Mucosa of stomach (tissue), 1 donor: ENCODE measurements around the gene IL21R.

Experiments
- H3K27me3 ChIP-seq: one replicate; pipeline ENCODE4 v1.7.0; 2013; ENCODE audit warnings: mild to moderate bottlenecking, low read length; ENCODE audit not compliant: control insufficient read depth, insufficient read depth
- H3K36me3 ChIP-seq: one replicate; pipeline ENCODE4 v1.7.0; 2013; ENCODE audit warnings: low read length; ENCODE audit not compliant: control insufficient read depth, insufficient read depth
- H3K4me1 ChIP-seq: one replicate; pipeline ENCODE4 v1.7.0; 2013; ENCODE audit warnings: mild to moderate bottlenecking, low read length; ENCODE audit not compliant: control insufficient read depth, insufficient read depth
- H3K4me3 ChIP-seq: one replicate; pipeline ENCODE4 v1.7.0; 2013; ENCODE audit warnings: low read length
- H3K9ac ChIP-seq: one replicate; pipeline ENCODE4 v1.7.0; 2013; ENCODE audit warnings: mild to moderate bottlenecking, low read length, moderate library complexity
- H3K9me3 ChIP-seq: one replicate; pipeline ENCODE4 v1.7.0; 2013; ENCODE audit warnings: mild to moderate bottlenecking, low read length, moderate library complexity; ENCODE audit not compliant: control insufficient read depth
- donor health status: Pancreatic carcinoma.

IL21R gene

GRCh38 chr16:27365142-27366089 is 36.6 kb upstream of the IL21R start:
- no peaks in the 10 kb centered on the region for H3K9me3 ChIP-seq
- peaks cover 32% of the 10 kb centered on the region for H3K4me1 ChIP-seq
- H3K27me3 ChIP-seq, result no peaks in the 10 kb centered on the region
- H3K9ac ChIP-seq, result no peak overlapping the region
- peaks cover 8% of the 10 kb centered on the region for H3K36me3 ChIP-seq
- no peak overlapping the region for H3K4me3 ChIP-seq

GRCh38 chr16:27366687-27367460 is 35.1 kb upstream of the IL21R start:
- Histone ChIP-seq H3K4me3 (no peak overlapping the region), H3K36me3 (peaks cover 8% of the 10 kb centered on the region), H3K4me1 (peaks cover 32% of the 10 kb centered on the region), H3K9ac (no peak overlapping the region), H3K9me3 (no peaks in the 10 kb centered on the region), H3K27me3 (no peaks in the 10 kb centered on the region)

DNA sequence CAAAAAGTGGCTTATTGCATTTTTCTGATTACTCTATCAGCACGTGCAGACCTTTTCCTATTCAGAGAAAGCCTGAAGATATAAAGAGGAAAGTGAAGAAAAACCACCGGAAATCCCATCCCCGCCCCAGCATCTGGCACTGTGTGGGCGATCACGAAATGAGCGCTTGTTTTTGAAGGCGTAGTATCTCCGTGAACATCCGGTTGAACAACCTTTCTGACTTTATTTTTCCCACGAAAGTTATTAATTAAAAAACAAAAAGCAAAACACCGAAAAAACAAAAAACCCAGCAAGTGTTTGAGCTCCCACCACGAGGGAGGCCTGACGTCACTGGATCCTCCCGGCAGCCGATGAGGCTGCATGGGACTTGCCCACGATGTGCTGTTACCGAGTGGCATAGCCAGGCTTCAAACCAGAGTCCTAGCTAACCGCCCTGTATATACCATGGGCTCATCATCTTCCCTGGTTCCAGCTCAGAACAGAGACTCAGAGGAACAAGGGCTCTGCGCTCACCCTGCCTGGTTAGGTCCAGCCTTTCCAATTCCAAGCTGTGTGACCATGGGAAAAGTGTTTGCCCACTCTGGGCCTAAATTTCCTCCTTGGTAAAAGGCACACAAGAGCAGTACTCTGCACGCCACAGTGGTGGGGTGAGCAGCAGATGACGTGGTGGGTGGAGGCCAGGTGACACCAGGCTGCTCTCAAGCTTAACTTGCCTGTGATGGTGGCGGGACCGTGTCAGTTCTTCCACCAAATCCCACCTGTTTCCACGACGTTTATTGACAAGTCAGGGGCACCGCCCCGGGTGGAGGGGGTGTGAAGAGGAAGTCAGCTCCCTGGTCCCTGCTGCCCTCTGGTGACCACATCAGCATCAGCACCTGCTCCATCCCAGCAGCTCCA is 34.3 kb upstream of the IL21R start:
- Histone ChIP-seq H3K4me3 (peak overlapping the region; percentile 2), H3K36me3 (peaks cover 6% of the 10 kb centered on the region), H3K27me3 (no peaks in the 10 kb centered on the region), H3K4me1 (peaks cover 31% of the 10 kb centered on the region), H3K9ac (peak overlapping the region; percentile 25), H3K9me3 (no peaks in the 10 kb centered on the region)

DNA sequence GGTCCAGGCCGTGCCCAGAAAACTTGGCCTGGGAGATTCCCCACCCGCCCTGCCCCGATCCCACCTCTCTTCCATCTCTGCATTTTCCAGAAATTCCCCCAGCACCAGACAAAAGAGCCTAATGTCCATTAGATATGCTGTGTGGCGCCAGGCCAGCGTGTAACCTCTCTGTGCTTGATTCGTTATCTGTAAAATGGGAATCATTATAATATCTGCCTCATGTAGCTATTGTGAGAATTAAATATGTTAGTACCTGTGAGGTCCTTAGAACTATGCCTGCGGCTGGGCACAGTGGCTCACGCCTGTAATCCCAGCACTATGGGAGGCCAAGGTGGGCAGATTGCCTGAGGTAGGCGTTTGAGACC is 33.6 kb upstream of the IL21R start:
- H3K27me3 ChIP-seq, result no peaks in the 10 kb centered on the region
- H3K9me3 ChIP-seq, result no peaks in the 10 kb centered on the region
- H3K9ac ChIP-seq, result no peak overlapping the region
- H3K4me1 ChIP-seq, result peaks cover 25% of the 10 kb centered on the region
- no peak overlapping the region for H3K4me3 ChIP-seq
- H3K36me3 ChIP-seq, result no peaks in the 10 kb centered on the region

DNA sequence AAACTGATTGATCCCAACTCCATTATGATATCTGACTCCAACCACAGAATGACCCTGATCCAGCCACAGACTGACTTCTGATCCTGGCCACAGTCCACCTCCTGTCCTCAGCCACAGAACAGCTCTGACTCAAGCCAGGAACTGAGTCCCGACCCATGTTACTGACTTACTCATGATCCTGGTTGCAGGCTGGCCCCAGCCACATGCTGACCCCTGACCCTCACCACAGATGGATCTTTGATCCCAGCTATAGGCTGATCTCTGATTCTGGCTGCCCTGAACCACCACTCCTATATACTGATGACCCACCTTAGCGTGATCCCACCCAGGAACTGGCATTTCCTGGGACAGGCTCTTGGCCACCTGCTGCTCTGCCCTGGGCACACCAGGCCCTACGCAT is 32.2 kb upstream of the IL21R start:
- Histone ChIP-seq H3K4me3 (no peak overlapping the region), H3K27me3 (no peaks in the 10 kb centered on the region), H3K36me3 (no peaks in the 10 kb centered on the region), H3K9me3 (no peaks in the 10 kb centered on the region), H3K4me1 (peaks cover 10% of the 10 kb centered on the region), H3K9ac (no peak overlapping the region)

DNA sequence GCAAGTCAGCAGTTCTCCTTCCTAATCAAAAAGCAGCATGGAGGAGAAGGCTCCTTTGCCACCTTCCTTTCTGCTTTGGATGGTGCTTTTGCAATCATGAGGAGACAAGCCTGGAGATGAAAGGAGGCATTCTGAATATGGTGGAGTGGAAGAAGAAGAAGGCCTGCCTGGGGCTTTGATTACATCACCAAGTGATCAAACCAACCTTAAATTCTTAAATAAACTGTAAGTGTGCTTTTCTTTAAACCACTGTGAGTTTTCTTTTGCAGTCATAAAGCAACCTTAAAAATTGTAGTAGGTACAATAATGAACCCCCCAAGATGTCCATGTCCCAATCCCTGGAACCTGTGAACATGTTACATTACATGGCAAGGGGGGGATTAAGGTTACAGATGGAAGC is 31.7 kb upstream of the IL21R start:
- Histone ChIP-seq H3K4me3 (no peak overlapping the region), H3K4me1 (peaks cover 6% of the 10 kb centered on the region), H3K36me3 (no peaks in the 10 kb centered on the region), H3K9me3 (no peaks in the 10 kb centered on the region), H3K9ac (no peak overlapping the region), H3K27me3 (no peaks in the 10 kb centered on the region)

DNA sequence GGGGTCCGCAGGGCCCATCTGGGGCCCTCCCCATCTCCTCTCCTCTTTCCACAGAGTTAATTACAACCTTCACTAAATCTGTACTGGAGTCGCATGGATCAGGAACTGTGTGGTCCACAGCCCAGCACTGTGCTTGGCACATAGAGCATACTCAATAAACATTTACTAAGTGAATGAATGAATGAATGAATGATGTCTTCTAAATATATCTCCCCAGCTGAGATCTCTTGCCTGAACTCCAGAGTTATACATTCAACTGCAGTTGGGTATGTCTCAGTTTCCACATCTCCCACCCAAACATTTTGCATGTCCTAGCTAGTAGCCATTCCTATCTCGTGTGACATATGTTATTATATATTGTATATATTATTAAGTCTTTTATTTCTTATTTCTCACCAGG is 28.7 kb upstream of the IL21R start:
- Histone ChIP-seq H3K9ac (no peak overlapping the region), H3K36me3 (no peaks in the 10 kb centered on the region), H3K4me1 (no peaks in the 10 kb centered on the region)

DNA sequence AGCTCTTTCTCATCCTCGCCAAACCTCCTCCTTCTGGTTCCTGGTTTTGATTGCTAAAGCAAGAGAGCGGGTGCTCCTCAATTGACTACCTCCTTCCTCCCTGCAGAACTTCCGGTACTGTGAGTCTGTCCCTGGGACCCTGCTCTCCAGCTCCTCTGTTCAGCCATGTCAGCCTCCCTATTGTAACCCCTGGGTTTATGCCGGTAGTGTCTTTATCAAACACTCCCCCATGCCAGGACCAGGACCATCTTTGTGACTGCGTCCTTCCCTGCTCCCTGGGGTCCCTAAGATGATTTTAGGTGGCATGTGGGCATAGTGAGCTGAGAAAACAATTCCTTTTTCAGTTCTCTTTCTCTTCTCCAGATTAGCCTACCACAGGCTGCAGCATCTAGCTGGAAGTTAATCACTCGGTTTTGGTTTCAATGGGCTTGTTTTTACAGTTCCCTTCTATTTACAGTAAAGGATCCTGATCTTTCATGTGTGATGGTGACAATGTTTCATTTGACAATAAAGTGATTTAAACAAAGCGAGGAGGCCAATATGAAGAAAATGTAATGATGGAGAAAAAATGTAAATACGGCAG is 27.7 kb upstream of the IL21R start:
- no peak overlapping the region for H3K9ac ChIP-seq
- H3K4me1 ChIP-seq, result no peaks in the 10 kb centered on the region
- no peaks in the 10 kb centered on the region for H3K36me3 ChIP-seq
- no peak overlapping the region for H3K4me3 ChIP-seq
- no peaks in the 10 kb centered on the region for H3K27me3 ChIP-seq
- no peaks in the 10 kb centered on the region for H3K9me3 ChIP-seq

More for the DNA sequence above, 28.7 kb upstream of the IL21R start:
- H3K9me3 ChIP-seq, result no peaks in the 10 kb centered on the region
- no peak overlapping the region for H3K4me3 ChIP-seq
- no peaks in the 10 kb centered on the region for H3K27me3 ChIP-seq

GRCh38 chr16:27374804-27375425 is 27.1 kb upstream of the IL21R start:
- no peak overlapping the region for H3K4me3 ChIP-seq
- H3K27me3 ChIP-seq, result no peaks in the 10 kb centered on the region
- no peak overlapping the region for H3K9ac ChIP-seq
- H3K9me3 ChIP-seq, result no peaks in the 10 kb centered on the region
- H3K36me3 ChIP-seq, result no peaks in the 10 kb centered on the region
- H3K4me1 ChIP-seq, result no peaks in the 10 kb centered on the region

DNA sequence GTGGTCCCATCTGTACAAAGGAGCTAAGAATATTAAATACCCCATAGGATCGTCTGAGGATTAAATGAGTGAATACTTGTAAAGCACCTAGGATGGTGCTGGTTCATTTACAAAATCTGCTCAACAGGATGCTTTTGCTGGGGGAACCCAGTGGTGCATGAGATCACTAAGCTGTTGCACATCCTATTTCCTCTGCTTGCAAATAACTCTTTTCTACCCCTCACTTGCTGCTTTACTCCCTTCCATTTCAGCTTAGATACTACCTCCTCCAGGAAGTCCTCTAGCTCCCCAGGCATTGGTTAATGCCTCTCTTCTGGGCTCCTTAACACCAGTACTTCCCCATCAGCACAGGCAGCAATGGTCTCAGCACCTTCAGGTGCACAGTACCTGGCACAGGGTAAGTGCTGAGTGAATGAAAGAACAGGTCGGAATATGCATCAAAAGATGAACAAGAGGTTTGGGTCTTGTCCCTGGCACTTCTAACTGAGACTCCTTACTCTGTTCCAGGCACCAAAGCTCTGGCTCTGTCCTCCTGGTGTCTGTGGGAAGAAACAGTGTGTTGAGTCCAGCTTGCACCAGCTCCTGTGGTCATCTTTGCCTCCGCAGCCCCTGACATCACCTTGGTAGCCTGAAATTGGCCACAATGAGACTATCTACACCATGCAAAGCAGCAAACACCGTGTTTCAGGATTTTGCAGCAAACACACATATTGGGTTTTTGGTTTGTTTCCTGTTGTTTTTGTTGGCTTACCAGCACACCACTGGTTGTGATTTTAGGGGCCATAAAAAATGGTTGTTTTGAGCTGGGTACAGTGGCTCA is 24.1 kb upstream of the IL21R start:
- H3K9me3 ChIP-seq, result no peaks in the 10 kb centered on the region
- H3K4me3 ChIP-seq, result no peak overlapping the region
- no peak overlapping the region for H3K9ac ChIP-seq
- H3K27me3 ChIP-seq, result no peaks in the 10 kb centered on the region
- no peaks in the 10 kb centered on the region for H3K36me3 ChIP-seq
- H3K4me1 ChIP-seq, result no peaks in the 10 kb centered on the region
